GM21390 (cell line): ENCODE measurements around the gene FLRT1.

ENCODE experiments used
- ATAC-seq: cut with Tn5 transposase; IDR thresholded peaks from one replicate; pipeline ENCODE4 v1.9.1; 2021; ENCODE audit not compliant: unreplicated experiment

The FLRT1 gene, protein sequence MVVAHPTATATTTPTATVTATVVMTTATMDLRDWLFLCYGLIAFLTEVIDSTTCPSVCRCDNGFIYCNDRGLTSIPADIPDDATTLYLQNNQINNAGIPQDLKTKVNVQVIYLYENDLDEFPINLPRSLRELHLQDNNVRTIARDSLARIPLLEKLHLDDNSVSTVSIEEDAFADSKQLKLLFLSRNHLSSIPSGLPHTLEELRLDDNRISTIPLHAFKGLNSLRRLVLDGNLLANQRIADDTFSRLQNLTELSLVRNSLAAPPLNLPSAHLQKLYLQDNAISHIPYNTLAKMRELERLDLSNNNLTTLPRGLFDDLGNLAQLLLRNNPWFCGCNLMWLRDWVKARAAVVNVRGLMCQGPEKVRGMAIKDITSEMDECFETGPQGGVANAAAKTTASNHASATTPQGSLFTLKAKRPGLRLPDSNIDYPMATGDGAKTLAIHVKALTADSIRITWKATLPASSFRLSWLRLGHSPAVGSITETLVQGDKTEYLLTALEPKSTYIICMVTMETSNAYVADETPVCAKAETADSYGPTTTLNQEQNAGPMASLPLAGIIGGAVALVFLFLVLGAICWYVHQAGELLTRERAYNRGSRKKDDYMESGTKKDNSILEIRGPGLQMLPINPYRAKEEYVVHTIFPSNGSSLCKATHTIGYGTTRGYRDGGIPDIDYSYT

DNA sequence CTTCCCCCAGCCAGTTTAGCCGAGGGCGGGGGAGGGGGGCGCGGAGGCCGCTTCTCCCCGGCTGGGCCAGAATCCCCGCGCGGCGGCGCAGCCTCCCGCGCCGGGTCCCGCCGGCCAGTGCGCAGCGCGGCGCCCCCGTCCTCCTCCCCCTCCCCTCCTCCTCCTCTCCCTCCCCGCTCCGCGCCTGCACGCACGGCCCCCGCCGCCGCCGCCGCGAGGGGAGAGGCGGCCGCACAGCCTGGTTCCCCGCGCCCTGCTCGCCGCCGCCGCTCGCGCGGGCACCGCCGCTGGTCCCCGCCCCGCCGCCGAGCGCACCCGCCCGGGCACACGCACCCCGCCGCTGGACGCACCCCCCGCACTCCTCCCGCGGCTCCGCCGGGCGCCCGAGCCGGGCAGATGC lies at the start of gene FLRT1:
Gene FLRT1, plus strand, starts transcription at position 356 of the 400 bp plus-strand sequence. CDS start 80,337 bp downstream, outside the sequence.
- ATAC-seq: no peak

DNA sequence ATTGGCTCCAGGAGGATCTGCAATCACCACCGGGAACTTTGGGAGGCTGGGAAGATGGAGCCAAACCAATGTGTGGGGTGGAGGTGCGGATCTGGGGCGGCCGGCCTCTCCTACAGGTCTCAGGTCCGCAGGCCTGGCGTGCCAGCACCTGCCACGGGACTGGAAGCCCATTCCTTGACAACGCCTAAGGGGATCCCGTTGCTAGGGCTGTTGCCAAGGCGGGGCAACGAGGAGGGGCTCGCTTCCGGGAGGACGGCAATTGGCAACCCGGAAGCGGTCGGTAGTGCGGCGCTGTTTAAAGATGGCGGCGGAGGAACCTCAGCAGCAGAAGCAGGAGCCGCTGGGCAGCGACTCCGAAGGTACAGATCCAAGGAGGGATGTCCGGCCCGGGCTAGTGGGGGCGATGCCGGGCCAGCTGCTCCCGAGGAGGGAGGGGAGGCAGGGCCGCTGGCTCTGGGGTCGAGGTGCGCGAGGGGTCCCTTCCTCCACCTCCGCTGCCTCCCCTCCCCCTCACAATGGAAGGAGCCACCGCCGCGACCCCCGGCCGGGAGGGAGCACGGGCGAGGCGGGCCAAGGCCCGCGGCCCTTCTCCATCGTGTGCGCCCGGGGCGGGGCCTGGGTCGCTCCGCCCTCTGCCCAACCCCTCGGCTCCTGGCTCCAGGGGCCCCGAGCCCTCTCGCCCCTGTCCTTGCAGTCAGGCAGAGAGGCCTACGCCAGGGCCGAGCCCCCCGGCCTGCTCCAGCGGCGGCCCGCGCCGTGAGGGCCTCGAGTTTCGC lies 49.4 kb upstream of the FLRT1 start, which contains the start of gene OTUB1:
Gene OTUB1, plus strand, starts transcription at position 283 of the 776 bp plus-strand sequence. Its CDS starts 19 bp downstream, at position 302.
- ATAC-seq: peak; percentile 92

DNA sequence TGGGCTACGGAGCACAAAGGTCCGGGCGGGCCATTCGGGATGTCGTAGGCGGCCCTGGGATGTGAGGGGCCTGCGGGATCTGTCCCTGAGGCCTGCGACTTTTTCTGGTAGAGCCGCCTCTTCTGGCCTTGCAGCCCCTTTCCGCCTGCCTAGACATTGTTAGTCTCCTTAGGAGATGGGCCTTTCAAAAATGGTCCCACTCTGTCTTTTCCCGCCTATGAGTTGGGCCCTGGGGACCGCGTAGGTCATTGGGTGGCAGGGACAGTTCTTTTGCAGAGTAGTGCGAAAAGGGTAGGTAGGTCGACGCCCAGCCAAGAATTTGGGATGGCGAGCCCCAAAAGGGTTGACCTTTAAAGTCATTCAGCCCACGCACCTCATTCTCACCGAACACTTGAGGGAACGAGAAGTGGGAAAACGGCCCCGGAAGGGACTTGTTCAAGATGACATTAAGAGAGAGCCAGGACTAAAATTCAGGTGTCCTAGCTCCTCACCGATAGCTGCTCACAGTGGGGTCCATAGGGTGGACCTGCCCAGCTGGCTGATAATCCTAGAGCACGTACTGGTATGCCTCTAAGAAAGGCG lies 48.7 kb upstream of the FLRT1 start:
- ATAC-seq: no peak

DNA sequence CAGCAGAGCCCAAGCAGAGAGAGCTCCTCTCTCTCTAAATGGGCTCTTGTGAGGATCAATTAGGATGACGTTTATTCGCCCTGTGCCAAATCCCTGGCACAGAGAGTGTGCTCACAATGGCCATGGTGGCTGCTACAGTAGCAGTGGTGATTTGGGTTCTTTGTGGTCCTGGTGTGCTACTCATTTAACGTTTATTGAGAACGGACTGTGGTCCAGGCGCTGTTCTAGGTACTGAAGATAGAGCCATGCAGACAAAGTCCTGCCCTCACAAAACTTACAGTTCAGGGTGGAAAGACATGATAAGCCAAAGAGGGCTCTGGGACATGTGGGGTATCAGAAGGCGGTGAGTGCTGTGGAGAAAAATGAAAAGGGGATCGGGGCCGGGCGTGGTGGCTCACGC lies 44.2 kb upstream of the FLRT1 start:
- no peak for ATAC-seq

DNA sequence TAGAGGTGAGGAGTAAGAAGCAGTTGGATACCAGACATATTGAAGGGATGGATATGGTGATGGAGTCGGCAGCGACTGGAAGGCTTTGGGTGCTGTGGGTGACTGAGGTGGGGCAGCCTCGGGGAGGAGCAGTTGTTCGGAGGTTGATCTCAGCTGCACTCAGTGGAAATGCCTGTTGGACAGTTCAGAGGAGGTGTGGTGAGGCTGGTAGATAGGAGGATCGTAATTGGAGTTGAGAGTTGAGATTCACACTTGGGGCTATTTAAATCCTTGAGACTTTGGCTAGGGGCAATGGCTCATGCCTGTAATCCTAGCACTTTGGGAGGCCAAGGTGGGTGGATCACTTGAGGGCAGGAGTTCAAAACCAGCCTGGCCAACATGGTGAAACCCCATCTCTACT lies 42.6 kb upstream of the FLRT1 start:
- no peak for ATAC-seq

DNA sequence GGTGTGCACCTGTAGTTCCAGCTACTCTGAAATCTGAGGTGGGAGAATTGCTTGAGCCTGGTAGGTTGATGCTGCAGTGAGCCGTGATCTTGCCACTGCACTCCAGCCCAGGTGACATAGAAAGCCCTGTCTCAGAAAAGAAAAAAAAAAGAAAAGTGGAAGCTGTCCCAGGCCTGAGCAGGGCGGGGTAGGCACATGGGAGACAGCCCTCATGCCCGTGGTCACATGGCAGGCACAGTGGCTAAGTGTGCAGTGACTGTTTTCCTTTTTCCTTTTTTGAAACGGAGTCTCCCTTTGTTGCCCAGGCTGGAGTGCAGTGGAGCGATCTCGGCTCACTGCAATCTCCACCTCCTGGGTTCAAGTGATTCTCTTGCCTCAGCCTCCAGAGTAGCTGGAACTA lies 41.7 kb upstream of the FLRT1 start:
- no peak for ATAC-seq

DNA sequence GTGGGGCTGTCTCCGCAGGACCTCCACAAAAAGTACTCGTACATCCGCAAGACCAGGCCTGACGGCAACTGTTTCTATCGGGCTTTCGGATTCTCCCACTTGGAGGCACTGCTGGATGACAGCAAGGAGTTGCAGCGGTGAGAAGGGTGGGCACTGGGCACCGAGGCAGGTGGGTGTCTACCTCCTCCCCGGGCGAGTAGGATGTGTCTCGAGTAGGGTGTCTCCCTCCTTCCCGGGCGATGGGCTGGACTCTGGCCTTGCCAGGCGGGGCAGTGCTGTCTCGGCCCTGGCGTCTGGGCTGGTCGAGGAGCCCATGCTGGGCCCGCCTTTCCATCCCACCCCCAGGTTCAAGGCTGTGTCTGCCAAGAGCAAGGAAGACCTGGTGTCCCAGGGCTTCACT lies 39.2 kb upstream of the FLRT1 start:
- no peak for ATAC-seq

DNA sequence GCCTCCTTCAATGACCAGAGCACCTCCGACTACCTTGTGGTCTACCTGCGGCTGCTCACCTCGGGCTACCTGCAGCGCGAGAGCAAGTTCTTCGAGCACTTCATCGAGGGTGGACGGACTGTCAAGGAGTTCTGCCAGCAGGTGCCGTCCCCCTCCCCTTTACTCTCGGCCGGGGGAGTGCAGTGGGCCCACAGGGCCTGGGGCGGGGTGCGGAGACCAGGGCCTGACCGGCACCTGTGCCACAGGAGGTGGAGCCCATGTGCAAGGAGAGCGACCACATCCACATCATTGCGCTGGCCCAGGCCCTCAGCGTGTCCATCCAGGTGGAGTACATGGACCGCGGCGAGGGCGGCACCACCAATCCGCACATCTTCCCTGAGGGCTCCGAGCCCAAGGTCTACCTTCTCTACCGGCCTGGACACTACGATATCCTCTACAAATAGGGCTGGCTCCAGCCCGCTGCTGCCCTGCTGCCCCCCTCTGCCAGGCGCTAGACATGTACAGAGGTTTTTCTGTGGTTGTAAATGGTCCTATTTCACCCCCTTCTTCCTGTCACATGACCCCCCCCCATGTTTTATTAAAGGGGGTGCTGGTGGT lies 38.5 kb upstream of the FLRT1 start:
- ATAC-seq: no peak

DNA sequence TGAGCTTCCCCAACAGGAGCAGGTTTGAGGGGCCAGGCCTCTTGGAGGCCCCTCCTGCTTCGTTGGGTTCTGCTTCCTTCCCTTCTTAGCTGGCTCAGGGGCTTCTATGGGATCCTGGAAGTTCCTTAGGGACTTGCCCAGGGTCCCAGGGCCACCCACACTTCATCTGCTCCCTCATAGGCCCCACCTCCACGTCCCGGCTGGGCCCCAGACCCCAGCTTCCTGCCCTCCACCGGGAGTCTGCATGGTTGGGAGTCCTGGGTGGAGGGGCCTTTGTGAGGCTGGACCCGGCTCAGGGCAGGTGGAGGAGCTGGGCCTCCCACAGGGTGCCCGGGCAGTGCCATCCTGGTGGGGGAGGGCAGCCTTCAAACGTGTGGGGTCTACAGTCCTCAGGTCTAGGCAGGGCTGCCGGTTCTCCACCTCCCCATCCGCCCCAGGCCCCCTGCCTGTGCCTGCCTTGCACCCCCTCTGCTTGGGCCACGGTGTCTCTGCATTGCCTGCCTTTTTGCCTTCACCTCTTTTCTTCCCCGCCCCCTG lies 37.9 kb upstream of the FLRT1 start:
- ATAC-seq: no peak

DNA sequence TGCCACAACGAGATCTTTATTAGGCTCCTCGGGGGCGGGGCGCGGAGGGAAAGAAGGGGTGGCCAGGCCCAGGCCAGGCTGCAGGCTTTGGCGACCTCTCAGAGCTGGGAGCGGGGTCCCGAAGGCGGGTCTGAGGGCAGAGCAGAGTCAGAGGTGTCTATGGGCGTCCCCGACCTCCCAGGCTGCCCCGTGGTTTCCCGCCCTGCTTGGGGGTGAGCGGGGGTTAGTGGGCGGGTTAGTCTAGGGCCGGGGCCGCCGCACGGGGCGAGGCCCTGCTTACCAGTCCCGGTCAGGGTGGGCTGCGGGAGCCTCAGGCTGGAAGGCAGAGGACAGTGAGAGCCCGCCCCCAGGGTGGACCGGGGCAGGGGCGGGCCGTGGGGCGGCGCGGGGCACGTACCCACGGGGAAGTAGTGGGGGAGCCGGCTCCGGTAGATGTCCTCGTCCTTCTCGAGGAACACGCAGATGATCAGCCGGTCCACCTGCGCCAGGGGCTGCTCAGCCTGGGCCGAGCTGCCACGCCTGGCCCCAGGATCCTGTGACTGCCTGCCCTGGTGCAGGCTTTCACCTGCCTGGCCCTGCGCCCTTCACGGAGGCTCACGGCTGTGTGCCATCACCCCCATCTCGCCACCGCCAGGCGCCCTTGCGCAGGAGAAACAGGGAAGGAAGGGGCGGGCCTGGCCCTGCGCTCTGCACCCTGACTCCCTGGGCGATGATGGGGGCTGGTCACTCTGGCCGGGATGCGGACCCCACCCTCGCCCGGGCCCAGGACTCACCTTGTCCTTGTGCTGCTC lies 37.0 kb upstream of the FLRT1 start:
- no peak for ATAC-seq

DNA sequence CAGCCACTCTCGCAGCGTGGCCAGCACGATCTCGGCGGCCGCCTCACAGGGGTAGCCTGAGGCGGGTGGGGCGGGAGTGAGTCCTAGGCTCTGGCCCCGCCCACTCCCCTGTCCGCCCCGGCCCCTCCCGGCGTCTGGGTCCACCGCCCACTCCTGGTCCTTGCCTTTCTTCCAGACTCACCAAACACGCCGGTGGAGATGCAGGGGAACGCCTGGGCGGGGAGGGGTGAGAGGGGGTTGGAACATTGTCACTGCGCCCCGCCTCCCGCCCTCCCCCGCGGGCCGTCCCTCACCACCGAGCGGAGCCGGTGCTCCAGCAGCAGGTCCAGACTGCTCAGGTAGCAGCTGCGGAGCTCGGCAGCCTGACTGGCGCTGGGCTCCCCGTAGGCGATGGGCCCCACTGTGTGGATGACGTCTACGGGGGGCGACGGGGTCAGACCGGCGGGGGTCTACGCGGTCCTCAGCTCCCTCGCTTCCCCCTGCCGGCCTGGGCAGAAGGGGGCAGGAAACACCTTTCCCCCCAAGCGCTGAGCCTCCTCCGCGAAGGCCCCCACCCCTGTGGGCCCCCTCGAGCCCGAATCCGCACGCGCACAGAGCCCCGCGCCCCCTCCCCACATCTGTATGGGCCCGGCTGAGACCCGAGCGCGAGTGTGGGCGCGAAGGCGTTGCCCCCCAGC lies 36.2 kb upstream of the FLRT1 start:
- ATAC-seq: no peak

DNA sequence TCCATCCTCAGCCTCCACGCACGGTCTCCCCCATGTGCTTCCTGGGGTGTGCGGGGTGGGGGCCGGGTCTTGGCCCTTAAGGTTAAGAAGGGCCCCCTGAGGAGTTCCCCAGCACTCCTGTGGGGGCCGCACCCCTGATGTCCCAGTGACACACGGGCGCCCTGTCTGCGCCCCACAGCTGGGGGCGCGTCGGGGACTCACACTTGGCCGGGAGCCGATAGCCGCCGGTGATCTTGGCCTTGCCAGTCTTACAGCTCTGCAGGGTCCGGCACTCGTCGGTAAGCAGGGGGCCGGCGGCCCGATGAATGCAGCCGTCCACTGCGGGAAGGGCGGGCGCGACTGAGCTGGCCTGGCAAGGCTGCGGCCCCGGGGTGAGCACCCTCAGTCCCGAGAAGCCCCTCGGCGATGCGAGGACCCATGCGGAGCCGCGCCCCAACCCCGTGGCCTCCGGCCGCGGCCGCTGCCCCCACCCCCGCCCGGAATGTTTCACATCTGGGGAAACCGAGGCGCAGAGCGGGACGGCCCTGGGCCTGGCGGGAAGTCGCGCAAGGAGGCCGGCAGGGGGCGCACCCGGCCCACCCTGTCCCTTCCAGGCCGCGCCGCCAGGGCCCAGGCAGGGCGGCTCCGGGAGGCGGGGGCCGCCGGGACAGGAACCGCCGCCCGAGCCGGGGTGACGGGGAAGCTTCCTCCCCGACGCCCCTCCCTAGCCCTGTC lies 35.5 kb upstream of the FLRT1 start:
- ATAC-seq: peak; percentile 60

DNA sequence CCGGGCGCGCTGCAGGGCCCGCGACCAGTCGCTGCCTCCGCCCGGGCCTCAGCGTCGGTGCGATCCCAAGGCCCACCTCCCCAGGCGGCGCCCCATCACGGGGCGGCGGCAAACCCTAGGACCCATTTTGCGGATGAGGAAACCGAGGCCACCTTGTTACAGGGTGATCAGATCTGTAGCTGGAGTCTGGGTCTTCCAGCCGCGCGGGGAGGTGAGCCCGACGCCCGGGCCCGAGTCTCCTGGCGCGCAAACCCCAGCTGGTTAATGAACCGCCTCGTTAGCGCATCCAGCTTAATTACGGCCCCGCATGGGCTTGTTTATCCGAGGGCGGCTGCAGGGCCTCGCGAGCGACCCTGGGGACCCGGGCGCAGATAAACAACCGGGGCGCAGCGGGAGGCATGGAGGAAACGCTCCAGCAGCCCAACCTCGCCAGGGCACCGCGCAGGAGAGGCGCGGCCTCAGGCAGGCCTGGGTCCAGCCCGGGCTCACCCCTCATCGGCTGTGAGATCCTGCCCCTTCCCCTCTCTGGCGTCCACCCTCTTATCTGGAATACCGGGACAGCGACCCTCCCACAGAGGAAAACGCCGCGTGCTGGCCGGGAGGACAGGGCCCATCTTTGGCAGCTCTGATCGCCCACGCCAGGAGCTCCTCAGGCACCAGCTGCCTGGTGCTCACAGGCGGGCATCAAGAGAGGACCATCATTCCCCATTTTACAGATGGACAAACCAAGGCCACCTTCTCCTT lies 34.8 kb upstream of the FLRT1 start:
- ATAC-seq: no peak

DNA sequence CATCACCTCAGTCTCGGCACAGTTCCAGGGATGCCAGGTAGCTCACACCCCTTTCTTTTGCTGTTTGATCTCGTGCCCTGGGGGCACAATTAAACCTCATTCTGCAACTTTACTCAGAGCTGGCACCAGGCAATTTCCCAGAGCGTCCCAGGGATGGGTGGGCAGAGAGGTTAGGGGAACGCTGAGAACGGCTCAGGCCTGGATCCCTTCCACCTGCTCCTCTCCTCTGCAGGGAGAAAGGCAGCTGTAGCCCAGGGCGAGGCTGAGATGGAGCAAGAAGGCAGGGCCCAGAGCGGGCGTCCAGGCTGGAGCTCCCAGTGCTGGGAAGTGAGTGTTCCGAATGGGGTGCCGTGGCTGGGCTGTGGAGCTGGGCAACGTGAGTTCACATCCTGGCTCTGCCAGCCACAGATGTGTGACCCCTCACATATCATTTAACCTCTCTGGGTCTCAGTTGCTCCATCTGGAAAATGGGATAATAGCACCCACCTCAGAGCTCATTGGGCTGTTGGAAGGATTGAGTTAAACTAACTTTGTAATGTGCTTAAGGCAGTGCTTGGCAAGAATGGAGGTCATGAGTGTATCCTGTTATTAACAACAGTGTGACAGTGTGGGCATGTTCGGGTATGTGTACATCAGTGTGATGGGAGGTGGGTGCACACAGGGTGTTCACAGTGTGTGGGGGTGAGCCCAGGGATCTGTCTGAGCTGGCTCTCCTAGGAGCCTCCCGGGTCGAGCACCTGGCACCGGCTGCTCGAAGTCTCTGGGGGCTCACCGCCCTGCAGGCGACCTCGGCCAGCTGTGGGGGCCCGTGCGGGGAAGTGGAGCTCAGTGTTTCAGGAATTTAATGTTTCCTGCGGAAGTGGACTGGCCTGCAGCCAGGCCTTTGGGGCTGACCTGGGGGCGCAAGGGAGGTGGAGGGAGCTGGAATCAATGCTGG lies 34.0 kb upstream of the FLRT1 start:
- no peak for ATAC-seq

DNA sequence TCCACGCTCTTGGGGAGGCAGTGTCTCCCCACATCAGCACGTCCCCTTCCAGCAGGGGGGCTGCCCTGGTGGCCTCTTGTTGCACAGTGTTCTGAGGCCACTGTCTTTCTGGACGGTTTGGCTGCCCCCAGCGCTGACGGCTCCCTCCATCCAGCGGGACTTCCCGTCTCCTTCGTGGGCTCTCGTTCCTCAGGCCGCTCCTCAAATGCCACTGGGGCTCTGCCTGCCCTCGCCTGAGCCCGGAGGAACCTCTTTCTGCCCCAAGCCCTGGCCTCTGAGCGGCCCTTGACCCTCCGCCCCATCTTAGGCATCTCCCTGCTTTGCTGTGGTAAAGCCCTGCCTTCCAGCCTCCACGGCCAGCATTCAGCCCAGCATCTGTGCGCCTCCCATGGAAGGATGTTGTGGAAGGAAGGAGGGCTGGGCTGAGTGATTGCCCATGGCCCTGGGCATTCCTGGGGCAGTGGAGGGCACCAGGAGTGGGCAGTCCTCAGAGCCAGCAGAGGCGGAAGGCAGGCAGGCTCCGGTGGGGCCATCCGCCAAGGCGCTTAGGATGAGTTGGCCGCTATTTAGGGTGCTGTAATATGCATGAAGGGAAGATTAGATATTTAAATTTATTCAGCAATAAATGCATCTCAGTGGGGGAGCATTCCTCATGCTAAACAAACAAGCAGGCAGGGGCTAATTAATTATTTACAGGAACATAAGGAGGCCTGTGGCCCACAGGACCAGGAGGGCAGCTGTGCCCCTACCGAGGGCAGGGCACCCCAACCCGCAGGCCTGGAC lies 31.7 kb upstream of the FLRT1 start:
- no peak for ATAC-seq

DNA sequence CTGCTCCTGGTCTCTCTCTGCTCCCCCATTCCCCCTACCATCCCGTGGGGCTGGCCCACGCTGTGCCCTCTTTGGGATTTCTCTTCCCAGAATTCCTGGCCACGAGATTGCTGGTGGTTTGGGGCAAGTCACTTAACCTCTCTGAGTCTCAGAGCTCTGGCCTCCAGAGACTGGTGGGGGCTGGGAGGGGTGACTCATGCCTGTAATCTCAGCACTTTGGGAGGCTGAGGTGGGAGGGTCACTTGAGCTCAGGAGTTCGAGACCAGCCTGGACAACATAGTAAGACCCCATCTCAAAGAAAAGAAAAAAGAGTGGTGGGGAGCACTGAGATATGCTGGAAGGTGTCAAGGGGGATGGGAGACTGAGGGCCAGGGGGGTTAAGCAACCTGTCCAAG lies 31.1 kb upstream of the FLRT1 start:
- ATAC-seq: no peak
